Renal cortex interstitium (tissue), 11 donors: Measurements from ENCODE around the gene TNIP3. TPM values are rescaled to one million over a fixed set of nuclear protein-coding genes. Genes with fewer than 3 reads are reported as not detected.

ENCODE experiments used
- DNase-seq, 11 donors: peaks; one replicate each; pipeline ENCODE4 v3.0.0-alpha.2; 2013; ENCODE audit warnings: low read depth in 9 of 11, low spot score in 4 of 11; ENCODE audit errors: extremely low read depth in 1 of 11
- polyA plus RNA-seq, 3 donors: library from polyadenylated mRNA; unstranded; fragments of 120-200 nt; gene quantifications; one replicate each; pipeline ENCODE4 v1.2.1, GENCODE V29; 2013; ENCODE audit not compliant: insufficient read length in 3 of 3

TNIP3 gene
- polyA plus RNA-seq, 3 donors = 1.7 to 3.1 (median 2.6) TPM

DNA sequence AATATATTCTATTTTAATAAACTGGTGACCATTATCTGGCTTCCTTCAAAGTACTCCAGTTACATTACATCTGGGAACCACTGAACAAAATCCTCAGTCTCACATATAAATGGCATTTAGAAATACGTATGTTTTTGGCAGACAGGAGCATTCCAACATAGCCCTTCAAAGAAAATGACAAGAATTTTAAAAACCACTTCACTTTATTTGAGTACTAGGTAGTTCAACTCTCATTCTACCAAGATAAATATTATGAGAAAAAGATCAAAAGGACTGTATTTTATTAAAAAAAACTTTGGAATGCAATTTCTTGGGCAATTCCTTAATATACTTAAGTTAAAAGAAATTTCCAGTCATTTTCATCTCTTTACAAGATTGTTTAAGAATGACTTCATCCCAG is 17.6 kb downstream of the TNIP3 start:
- DNase-seq = no peak

DNA sequence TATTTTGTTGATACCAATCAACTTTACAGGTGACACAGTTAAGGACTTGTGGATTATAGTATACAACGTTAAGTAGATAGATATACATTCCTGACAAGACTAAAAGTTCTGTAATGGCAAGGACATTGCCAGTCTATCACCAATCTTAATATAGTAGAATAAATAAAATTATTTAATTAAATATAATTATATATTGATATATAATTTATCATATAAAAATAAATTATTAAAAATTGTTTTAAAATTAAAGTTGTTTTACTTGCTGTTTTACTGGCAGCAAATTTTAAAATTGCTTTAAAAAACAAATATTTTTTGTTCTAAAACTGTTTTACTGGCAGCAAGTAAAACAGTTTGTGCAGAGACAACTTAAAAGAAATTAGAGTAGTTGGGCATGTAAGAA is 18.7 kb downstream of the TNIP3 start:
- no peak for DNase-seq

DNA sequence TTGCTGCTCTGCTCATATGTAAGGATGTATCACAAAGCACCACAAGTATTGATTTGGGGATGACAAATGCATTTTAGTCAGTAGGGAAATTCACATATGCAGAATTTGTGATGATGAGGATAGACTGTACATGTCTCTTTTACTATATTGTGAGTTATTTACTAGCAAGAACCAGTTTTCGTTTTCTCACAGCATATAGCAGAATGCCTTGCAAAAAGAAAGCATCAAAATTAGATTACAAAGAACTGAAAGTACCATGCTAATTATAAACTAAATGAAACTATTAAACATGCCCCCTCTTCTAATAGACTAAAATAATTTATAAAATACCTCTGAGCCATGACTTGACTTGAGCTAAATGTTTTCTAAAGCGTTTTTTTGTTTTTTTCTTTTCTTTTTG is 20.1 kb downstream of the TNIP3 start:
- no peak for DNase-seq

DNA sequence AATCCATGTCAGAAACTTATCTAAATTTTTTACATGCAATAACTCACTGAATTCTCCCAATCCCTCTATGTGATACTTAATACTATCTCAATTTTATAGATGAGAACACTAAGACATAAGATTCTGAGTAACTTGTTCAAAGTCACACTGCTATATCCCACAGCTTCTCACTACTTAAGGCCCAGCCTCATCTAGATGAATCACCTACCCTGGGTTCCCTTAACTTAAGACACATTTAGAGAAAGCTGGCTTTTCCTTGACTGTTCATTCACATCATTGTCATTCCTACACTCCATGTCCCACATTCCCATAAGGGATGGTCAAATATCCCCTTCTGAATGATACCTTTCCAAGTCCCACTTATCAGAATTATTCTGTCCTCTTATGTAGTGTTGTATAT is 21.0 kb downstream of the TNIP3 start:
- no peak for DNase-seq

DNA sequence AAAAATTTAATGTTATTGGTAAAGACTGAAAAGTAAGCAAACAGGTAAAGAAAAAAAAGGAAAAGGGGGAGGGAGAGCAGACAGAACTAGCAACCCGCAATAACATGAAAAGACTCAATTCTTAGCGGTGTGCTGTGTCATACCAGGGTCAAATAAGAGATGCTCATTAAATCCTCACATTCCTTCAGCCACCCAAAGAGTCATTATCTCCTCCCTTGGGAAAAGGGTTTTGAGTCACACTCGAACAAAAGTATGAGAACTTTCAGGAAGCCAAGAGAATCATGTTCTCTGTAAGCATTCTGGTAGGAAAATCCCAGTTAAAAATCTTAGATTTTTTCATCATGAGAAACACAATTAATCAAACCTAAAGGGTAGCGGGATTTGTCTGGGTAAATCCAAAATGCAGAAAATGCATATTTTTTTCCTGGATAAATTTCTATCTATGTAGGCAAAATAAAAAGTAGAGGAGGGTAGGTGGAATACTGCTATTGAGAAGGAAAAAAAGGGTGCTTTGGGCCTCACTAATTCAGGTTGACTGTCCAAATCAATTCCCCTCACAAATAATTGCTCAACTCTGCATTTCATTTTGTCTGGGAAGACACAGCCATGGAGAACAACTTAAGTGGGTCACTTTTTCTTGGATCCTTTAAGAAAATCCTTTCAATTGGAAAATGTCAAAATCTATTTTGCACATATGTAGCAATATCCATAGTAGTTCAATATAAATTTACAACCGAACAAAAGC is 23.2 kb downstream of the TNIP3 start:
- no peak for DNase-seq

DNA sequence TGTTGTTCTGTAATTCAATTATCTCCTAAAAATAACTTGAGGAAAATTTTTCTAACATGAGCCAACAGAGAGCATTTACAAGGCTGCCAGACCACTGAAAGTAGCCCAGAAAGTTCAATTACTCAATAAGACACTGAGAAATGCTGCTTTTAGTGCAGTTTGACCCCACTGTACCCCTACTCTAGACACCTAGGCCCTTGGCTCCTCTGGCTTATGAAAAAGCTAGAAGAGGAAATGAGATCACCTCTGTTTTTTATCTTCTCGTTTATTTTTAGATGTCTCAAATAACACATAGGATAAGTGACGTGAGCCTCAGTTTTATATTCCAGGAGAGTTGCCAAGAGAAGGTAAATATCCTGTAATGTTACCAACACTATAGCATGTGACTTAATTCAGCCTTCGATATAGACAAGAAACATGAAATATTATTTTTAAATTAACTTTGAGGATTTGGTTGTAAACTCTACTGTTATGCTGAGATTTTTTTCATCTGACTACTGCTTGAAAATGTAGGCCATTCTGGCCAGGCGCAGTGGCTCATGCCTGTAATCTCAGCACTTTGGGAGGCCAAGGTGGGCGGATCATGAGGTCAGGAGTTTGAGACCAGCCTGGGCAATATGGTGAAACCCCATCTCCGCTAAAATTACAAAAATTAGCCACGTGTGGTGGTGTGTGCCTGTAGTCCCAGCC is 24.4 kb downstream of the TNIP3 start:
- DNase-seq = no peak

DNA sequence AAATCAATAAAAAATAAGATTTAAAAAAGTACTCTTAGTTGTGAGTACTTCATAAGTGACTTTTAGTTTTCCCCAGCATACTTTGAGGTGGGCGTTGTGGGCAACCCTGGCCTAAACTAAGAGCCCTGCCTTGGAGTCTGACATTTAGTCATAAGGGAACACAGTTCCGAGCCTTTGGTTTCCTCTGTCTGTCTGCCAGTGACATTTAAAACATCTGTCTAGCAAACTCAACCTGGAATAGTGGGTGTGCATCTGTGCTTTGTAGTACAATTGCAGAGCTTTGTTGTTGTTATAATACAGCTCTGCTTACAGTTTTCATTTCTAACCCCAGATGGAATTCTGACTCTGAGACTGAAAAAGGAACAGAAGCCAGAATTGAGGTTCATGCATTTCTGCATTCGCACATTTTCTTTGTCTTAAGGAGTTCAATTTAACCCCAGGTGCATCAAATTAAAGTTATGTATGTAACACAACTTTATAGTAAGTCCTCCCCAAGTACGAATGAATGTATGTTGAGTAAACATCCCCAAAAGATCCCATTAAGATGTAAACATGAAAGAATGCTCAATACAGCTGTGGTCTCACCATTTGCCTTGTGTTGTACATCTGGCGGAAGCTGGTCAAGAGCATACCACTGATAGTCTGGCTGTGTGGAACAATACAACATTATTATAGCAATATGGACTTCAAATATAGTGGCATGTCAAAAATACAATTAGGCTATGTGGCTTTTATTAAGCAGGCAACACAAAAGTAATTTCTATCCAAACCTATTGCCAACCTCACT is 25.9 kb downstream of the TNIP3 start:
- DNase-seq = no peak

DNA sequence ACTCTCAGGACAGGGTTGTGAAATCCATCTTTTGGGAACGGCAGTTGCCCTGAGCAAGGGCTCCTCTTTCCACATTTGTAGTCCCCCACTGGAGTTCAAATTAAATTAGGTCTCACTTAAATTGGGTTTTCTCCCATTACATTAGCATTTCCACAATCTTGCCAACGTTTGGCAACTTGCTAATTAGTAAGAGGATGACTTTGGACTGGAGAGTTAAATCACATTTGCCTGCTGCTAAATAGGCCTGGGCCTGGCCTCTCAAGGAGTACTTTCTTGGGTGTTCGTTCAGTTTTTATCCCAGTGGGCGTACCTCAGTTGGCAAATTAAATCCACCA is 33.8 kb downstream of the TNIP3 start:
- DNase-seq = no peak

DNA sequence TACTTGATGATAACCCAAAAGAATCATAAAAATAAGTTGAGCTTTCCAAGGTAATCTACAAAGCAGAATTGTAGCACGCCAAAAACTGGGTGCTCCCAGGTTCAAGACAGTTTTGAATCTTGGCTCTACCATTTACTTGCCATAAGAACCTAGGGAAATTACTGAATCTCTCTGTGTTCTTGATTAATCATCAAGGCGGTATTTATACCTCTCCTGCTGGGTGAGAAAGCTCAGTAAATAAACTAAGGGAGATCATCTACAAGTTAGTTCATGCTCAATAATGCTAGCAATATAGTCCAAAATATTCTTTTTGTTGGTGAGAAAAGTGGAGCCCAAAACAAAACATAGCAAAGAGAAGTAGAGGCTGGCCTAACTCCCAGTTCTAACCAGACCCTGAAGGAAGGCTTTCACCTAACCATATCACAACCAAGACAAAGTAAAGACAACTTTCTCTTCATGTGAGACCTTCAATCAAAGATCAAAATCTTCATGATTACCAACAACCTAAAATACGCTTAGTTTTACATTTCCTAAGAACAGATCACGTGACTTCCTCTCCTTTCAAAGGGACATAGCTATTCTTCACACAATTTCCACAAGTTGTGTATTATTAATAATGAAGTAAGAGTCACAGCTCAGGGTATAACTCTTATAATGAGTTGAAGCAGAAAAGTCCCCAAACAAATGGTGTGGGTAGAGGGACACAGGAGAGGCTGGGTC is 34.4 kb downstream of the TNIP3 start:
- no peak for DNase-seq

DNA sequence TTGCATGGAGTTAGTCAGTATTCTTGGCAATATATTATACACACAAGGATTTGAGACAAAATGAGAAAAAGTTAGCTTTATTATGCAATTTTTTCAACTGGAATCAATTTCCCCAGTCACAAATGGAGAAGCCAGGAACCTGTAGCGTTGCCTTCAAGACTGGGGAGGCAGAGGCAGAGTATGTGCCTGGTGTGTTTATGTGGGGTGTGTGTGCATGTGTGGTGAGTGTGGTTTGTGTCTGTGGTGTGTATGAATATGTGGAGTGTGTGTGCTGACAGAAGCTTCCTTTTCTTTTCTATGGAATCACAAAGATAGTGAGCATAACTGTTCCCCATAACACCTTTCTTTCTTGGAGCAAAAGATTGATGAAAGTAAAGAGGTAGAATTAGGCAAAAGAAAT is 37.0 kb downstream of the TNIP3 start:
- no peak for DNase-seq

DNA sequence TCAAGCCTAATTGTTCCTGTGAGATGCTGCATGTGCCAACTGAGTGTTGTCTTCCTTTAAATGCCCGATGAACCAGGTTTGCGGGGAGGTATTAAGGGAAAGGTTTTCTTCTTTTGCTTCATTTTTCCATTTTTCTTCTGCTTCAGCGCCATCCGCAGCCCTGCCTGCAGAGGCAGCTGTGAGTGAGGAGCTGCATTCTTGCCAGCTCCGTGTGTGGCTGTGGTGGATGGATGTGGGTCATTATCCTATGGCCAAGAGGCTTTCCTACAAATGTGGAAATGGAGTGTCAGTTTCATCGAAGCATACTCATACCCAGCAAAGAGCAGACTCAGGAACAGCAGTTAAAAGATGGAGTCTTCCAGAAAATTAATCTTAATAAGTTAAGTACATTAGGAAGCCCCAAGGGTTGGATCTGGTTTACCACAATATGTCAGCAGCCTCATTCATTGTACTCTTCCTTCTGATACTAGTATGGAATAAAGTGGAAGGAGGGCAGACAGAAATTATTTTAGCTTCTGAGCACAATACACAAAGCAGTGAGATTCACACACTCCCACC is 37.6 kb downstream of the TNIP3 start:
- DNase-seq = no peak

DNA sequence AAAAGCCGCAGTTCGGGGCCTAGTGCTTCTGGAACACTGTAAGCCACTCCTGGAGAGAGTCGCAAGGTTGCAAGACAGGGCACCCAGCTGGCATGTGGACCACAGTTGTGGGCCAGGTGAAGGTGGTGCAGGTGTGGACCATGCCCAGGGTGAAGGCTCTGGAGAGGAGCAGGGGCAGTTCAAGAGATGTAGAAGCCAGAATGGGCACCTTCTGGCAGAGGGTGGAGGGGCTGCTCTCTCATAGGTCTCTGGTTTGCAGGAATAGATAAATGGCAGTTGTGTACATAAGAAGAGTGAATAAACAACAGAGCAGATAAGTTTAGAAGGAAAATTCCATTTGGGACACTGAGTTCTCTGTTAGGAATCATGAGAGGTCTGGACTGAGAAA is 38.6 kb downstream of the TNIP3 start:
- DNase-seq = no peak

DNA sequence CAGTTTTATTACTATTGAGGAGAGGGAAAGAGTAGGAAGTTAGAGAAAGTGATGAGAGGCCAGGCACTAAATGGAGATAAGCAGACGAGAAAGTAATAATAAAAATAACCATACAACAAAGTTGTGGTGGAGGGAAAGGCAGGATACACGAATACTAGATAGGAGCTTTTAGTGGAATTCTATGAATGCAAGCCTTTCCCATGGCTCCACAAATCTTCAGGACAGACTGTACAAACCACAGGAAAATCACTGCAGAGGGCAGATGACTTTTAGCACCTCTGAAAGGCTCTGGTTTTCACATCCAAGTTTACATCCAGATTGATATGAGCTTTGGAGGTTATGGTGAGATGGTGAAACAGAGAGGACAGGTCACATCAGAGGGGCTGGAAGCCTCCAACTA is 41.5 kb downstream of the TNIP3 start:
- DNase-seq = no peak

DNA sequence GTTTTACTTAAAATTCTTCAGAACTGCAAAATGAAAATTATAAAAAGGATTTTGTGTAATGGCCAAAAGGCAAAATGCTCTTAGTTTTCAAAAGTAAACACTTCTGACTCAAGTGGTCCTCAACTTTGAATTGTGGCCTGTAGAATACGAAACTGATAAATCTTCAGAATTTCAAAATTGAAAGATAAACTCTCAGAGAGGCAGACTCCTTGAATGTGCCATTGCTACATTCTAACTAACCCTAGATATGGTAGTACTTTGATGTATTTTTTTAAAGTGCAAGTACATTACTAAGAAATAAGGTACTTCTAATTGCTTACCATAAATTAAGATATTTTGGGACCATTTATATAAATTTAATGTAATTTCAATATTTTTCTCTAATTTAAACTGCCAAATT is 44.4 kb downstream of the TNIP3 start:
- no peak for DNase-seq

DNA sequence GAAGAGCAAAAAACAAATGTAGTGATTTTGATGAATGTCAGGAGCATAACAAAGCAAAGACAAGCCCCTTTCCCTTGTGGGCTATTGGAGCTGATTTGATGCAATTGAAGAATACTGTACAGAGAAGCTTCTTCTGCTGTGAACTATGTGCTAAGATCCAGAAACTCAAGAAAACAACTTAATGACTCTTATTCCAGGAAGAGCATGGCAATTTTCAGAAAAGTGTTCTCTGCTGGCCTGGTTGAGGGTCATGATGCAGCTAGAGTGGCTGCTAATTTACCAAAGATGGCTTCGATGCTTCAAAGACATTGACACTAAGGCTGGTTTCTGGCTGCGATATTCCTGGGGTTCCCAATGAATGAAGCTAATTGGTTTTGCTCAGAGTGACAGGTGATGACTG is 45.8 kb downstream of the TNIP3 start:
- no peak for DNase-seq

DNA sequence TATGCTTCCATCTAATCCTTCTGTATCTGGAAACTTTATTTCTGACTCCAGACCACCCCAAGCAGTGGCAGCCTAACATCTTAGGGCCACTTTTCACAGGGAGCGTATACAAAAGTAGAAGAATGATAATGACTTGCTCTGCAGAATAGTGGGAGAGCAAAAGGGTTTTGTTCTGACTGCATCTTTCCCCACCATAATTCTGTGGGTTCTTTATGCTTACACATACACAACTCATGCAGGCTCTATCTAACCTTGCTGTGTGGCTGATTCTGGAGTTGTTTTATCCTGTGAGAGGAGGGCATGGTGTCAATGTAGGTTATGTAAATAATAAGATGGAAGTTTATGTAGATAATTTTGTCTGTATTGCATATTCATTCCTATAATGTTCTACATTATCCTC is 49.4 kb downstream of the TNIP3 start:
- no peak for DNase-seq

DNA sequence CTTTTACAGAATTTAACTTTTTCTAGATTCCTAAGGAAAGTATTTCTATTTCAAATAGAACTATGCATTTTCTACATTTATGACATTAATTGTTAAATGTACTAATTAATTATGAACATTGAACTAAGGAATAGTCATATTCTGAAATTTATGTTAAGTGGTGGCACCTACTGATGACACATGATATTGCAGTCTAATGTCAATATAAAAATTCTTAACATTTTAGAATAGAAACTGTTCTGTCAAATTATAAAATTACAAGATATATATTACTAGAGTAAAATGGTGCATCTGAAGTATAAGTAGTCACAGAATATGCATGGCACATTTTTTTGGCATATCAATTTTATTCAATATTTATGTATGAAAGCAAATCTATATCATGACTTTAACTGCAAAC is 51.6 kb downstream of the TNIP3 start:
- DNase-seq = no peak

DNA sequence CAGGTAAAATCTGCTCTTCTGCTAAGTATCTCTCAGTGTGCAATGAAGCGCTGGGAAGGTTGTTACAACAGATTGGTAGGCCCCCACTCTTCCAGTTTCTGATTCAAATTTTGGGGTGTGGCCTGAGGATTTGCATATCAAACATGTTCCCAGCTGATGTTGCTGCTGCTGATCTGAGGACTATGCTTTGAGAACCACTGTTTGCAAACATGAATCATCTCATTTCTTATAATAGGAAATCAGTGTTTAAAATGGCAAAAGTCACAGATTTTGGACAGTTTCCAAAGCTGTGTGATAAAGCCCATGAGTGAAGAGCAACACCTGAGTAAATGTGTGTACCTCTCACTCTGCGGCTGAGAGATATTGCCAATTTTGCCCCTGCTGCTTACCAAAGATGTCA is 55.6 kb downstream of the TNIP3 start:
- no peak for DNase-seq

DNA sequence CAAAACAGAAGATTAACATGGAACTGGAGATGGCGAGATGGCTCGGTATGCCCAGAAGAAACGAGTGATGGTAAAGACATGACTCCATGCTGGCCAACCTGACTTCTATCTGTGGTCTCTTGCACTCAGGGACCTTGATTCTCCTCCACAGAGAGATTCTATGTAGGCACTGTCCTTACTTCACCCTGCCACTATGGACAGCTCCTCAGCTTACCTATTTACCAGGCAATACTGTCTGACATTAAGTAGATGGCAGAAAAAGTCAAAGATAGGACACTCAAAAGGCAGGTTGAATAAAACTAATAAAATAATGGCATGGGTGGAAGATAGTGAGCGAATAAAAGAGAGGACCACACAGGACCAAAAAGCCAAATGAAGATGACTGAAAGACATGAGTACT is 56.6 kb downstream of the TNIP3 start:
- DNase-seq = no peak
